GM12875 (cell line): ENCODE measurements around the gene TRUB2.
"Not testable (repeated sequence)": the region's sequence is repeated elsewhere in the genome, so short reads cannot be mapped to it uniquely, and the experiment has no call there.

Experiments
- H3K4me3 ChIP-seq: one replicate; pipeline ENCODE4 v1.5.1; 2011; ENCODE audit warnings: low read depth, low read length, control low read depth
- TF ChIP-seq, protein P1 (sequence below): IDR thresholded peaks from 2 replicates; pipeline ENCODE4 v1.5.1; 2011; ENCODE audit warnings: low read depth, mild to moderate bottlenecking, control low read depth, inconsistent platforms, low read length, moderate library complexity, borderline replicate concordance; ENCODE audit not compliant: insufficient read depth

Gene TRUB2

DNA sequence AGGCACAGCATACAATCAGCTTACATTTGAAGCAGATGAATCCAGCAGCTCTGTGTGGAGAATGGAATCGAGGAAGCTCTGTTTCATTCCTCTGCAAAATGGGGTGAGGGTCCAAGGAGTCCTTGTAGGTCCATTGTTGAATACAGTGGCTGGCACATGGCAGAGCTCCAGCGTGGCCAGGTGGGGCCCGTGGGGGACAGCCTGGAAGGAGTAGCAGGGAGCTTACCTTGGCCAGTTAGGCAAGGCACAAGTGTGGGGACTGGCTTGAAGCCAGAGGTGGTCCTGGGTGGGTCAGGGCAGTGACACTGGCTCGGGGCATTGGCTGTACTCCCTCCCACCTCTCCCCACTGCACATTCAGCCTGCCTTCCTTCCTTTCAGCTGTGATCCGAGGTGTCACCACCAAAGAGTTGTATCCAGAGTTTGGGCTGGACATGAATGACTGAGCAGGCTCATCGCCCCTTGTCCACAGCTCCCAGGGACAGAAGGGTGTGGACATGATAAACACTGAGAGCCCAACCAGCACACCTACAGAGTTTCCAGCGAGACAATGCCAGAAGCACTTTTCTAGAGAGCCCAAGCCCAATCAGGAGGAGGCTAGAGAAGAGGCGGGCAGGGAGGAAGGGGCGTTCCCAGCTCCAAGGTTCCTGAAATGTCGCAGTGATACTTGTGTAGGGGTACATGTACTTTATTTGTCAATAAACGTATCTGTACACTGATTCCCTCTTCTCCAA is 33.8 kb downstream of the TRUB2 start:
- TF ChIP-seq, protein P1, sequence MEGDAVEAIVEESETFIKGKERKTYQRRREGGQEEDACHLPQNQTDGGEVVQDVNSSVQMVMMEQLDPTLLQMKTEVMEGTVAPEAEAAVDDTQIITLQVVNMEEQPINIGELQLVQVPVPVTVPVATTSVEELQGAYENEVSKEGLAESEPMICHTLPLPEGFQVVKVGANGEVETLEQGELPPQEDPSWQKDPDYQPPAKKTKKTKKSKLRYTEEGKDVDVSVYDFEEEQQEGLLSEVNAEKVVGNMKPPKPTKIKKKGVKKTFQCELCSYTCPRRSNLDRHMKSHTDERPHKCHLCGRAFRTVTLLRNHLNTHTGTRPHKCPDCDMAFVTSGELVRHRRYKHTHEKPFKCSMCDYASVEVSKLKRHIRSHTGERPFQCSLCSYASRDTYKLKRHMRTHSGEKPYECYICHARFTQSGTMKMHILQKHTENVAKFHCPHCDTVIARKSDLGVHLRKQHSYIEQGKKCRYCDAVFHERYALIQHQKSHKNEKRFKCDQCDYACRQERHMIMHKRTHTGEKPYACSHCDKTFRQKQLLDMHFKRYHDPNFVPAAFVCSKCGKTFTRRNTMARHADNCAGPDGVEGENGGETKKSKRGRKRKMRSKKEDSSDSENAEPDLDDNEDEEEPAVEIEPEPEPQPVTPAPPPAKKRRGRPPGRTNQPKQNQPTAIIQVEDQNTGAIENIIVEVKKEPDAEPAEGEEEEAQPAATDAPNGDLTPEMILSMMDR: no peak
- H3K4me3 ChIP-seq: no peak overlapping the region

DNA sequence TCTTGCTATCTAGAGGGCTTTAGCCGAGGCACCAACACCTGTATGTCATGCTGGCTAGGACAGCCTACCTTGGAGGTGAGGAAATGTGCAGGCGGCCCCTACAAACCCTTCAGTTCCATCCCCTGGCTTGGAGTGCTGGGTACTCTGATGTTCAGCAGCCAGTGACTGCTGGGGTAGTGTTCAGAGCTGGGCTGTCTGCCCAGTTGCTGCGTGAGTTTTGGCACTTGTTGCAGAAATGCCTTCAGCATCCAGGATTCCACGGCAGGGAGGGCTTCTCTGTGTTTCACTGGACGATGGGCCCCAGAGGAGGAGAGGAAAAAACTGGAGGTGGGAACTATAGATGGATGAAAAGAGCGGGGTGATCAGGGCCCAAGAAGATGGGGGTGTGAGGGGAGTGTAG is 35.8 kb downstream of the TRUB2 start:
- no peak overlapping the region for H3K4me3 ChIP-seq
- TF ChIP-seq, protein P1: no peak

DNA sequence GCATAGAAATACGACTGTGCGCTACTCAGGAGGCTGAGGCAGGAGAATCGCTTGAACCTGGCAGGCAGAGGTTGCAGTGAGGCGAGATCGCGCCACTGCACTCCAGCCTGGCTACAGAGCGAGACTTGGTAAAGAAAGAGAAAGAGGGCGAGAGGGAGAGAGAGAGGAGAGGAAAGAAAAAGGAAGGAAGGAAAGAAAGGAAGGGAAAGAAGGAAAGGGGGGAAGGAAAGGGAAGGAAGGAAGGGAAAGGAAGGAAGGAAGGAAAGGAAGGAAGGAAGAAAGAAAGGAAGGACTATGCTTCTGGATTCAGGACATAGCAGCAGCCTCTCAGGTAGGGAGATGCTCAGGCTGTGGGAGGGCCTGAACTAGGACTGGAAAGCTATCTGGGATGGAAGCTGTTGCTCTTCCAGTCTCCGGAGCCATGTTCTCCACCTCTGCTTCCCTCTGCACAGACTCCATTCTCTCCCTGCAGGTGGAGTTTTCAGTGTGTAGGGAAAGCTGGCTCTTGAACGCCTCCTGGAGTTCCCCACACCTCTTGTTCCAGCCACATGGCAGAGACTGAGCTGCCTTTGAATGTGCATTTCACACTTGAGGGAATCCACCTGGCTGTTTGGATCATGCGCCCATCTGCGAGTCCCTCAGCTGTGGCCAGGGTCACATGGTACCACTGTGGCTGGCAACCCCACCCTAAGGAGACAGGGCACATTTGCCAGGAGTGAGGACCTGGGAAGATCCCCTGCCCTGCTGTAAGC is 37.0 kb downstream of the TRUB2 start:
- no peak overlapping the region for H3K4me3 ChIP-seq
- TF ChIP-seq, protein P1: no peak

DNA sequence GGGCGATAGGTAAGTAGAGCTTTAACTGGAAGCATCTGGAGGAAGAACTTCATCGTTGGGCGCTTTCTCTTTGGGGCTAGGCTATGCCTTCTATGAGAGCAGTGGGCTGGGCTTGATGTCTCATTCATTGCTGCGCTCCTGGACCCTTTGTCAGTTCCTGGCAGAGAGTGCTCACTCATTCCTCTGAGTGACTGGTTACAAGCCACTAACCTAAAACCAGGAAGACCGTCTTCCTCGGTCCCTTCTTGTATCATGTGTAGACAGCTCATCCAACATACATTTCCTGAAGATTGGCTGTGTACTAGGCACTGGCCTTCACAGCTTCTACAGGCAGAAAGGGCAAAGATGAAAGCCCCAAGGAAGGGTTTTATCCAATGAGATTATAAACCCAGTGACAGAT is 39.7 kb downstream of the TRUB2 start:
- TF ChIP-seq, protein P1: no peak

DNA sequence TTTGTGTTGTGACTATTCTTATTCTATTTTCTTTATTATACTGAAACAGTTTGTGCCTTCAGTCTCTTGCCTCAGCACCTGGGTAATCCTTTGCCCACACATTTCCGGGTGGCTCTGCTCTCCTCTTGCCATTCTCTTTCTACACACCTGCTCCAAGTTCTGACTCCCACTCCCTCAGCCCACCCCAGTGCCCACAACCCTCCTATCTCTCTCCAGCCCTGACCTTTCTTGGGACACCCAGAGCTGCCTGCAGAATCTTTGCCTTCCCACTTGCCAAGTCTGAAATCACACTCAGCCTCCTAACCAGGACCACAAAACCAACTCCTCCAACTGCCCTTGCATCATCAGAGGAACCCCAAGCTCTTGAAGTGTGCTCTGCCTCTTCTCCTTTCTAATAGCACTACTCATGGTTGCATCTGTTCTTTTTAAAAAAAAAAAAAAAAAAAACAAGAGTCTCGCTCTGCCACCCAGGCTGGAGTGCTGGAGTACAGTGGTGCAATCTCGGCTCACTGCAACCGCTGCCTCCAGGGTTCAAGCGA is 42.1 kb downstream of the TRUB2 start:
- H3K4me3 ChIP-seq: no peak overlapping the region

More for the DNA sequence above, 39.7 kb downstream of the TRUB2 start:
- no peak overlapping the region for H3K4me3 ChIP-seq

DNA sequence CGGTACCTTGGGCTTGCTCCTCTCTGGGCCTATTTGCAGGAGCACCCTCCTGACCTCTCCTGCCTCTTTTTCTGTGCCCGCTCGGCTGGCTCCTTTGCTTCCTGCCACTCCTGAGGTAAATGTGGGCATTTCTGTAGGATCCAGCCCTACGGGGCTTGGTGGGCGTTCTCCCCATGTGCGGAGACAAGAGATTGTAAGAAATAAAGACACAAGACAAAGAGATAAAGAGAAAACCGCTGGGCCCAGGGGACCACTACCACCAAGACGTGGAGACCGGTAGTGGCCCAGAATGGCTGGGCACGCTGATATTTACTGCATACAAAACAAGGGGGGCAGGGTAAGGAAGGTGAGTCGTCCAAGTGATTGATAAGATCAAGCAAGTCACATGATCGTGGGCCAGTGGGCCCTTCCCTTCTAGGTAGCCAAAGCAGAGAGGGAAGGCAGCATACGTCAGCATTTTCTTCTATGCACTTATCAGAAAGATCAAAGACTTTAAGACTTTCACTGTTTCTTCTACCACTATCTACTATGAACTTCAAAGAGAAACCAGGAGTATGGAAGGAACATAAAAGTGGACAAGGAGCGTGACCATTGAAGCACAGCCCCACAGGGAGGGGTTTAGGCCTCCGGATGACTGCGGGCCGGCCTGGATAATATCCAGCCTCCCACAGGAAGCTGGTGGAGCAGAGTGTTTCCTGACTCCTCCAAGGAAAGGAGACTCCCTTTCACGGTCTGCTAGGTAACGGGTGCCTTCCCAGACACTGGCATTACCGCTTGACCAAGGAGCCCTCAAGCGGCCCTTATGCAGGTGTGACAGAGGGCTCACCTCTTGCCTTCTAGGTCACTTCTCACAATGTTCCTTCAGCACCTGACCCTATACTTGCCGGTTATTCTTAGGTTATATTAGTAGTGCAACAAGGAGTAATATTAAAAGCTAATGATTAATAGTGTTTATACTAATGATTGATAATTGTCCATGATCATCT is 42.9 kb downstream of the TRUB2 start:
- not testable (repeated sequence) for H3K4me3 ChIP-seq

More for the DNA sequence above, 42.1 kb downstream of the TRUB2 start:
- TF ChIP-seq, protein P1: no peak
